PC-9 (cell line): ENCODE results near the gene ATP2B3. TPM values are rescaled to one million over a fixed set of nuclear protein-coding genes. Genes with fewer than 3 reads are reported as not detected.

ENCODE experiments used
- BruUV-seq: library from RNA; stranded (reverse); fragments of 400-500 nt; replicated peaks from 2 replicates; lab custom pipeline; 2021; lab: Mats Ljungman, UMichigan
- CTCF ChIA-PET: fragments of 300-600 bp; sonication (Branson Sonifier 250); formaldehyde crosslinking; loops from one replicate; lab custom pipeline; 2022; ENCODE audit warnings: antibody characterized with exemption; lab: Charles Lee
- POLR2A ChIA-PET: fragments of 300-600 bp; sonication (Branson Sonifier 250); formaldehyde crosslinking; loops from one replicate; lab custom pipeline; 2022; ENCODE audit warnings: antibody characterized with exemption; ENCODE audit not compliant: unreplicated experiment; lab: Charles Lee
- DNase-seq, 2 experiments: peaks; one replicate each; pipeline versions ENCODE4 v3.0.0 to v3.0.0-alpha.2; 2015 to 2022; ENCODE audit warnings: mixed read lengths in 1 of 2
- H2AFZ ChIP-seq: fragments of 200-600 bp; sonication (generic); 2 replicates; pipeline ENCODE4 v1.8.1; 2017; ENCODE audit warnings: antibody characterized with exemption
- H3F3A ChIP-seq: fragments of 200-600 bp; sonication (generic); 2 replicates; pipeline ENCODE4 v1.8.1; 2017; ENCODE audit warnings: antibody characterized with exemption, mild to moderate bottlenecking, low read depth; ENCODE audit not compliant: insufficient read depth
- H3K27ac ChIP-seq: fragments of 200-600 bp; sonication (generic); 2 replicates; pipeline ENCODE4 v1.6.1; 2016; ENCODE audit warnings: mixed run types
- H3K27me3 ChIP-seq: fragments of 200-600 bp; sonication (generic); 2 replicates; pipeline ENCODE4 v1.6.1; 2016; ENCODE audit warnings: low read depth, mixed run types; ENCODE audit not compliant: insufficient read depth
- H3K36me3 ChIP-seq: fragments of 200-600 bp; sonication (generic); 2 replicates; pipeline ENCODE4 v1.6.1; 2016; ENCODE audit warnings: low read depth, mixed run types
- H3K4me1 ChIP-seq: fragments of 200-600 bp; sonication (generic); replicated peaks from 2 replicates; pipeline ENCODE4 v1.6.1; 2016; ENCODE audit warnings: mixed run types; ENCODE audit not compliant: insufficient read depth
- H3K4me2 ChIP-seq: fragments of 200-600 bp; sonication (generic); 2 replicates; pipeline ENCODE4 v1.6.1; 2017; ENCODE audit warnings: mixed run types
- H3K4me3 ChIP-seq: fragments of 200-600 bp; sonication (generic); 2 replicates; pipeline ENCODE4 v1.6.1; 2016; ENCODE audit warnings: mixed run types
- H3K79me2 ChIP-seq: fragments of 200-600 bp; sonication (generic); 2 replicates; pipeline ENCODE4 v1.6.1; 2017; ENCODE audit warnings: low read depth, mixed run types
- H3K9me2 ChIP-seq: fragments of 200-600 bp; sonication (generic); 2 replicates; pipeline ENCODE4 v1.8.1; 2017; ENCODE audit warnings: mild to moderate bottlenecking; ENCODE audit not compliant: insufficient read depth
- H3K9me3 ChIP-seq: fragments of 200-600 bp; sonication (generic); 2 replicates; pipeline ENCODE4 v1.8.1; 2016; ENCODE audit warnings: low read depth; ENCODE audit not compliant: insufficient read depth
- H4K20me1 ChIP-seq: fragments of 200-600 bp; sonication (generic); 2 replicates; pipeline ENCODE4 v1.8.1; 2017; ENCODE audit not compliant: insufficient read depth
- EZH2 ChIP-seq: fragments of 200-600 bp; sonication (generic); IDR thresholded peaks from 2 replicates; pipeline ENCODE4 v1.8.0; 2017; ENCODE audit warnings: antibody characterized with exemption, low read depth
- intact Hi-C: fragments of 100-400 bp; cut with micrococcal nuclease; formaldehyde crosslinking; loops from one replicate; pipeline ENCODE4 v1.10.0; 2022; ENCODE audit not compliant: unreplicated experiment
- total RNA-seq: library from RNA; stranded (reverse); gene quantifications from 2 replicates; pipeline ENCODE4 v1.2.3, GENCODE V29; 2021
- TF ChIP-seq, protein P1 (sequence below): fragments of 200-600 bp; sonication (generic); conservative IDR thresholded peaks from 2 replicates; pipeline ENCODE4 v1.6.1; 2017; ENCODE audit warnings: mixed run types, antibody characterized with exemption, mild to moderate bottlenecking, moderate library complexity

The ATP2B3 gene
- total RNA-seq, 1 experiment from 2014 or later = not detected

DNA sequence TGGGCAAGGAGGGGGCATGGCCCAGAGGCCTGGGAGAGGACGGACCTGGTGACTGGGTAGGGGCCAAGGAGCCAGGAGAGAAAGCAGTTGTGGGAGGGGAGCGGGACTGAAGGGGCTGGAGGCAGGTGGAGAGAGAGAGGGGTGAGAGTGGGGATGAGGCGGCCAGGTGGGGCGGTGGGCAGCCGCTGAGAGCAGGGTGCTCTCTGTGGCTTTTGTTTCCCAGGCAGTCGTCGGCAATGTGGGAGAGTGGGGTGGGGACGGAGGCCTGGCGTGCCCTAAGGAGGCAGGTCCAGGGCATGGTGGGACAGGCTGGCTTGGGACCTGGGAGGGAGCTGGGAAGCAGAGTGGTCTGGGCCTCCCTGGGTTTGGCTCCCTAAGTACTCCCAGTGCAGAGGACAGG is 3.2 kb upstream of the ATP2B3 start:
- Histone ChIP-seq H3K4me3 (no peak overlapping the region), H3K9me3 (no peaks in the 10 kb centered on the region), H3K9me2 (no peaks in the 10 kb centered on the region), H3F3A (no peaks in the 10 kb centered on the region), H3K27me3 (peaks cover 11% of the 10 kb centered on the region; the same call in 1 of the 2 replicates), H3K36me3 (no peaks in the 10 kb centered on the region), H3K4me2 (no peak overlapping the region), H3K79me2 (no peaks in the 10 kb centered on the region), H2AFZ (no peak overlapping the region), H3K4me1 (no peaks in the 10 kb centered on the region), H3K27ac (no peak overlapping the region), H4K20me1 (no peaks in the 10 kb centered on the region)
- POLR2A ChIA-PET = interaction anchor here (0.5 kb wide), 1 partner anchor 551 kb away, joined by 3 read pairs; no protein-coding TSS in a partner anchor
- intact Hi-C loops = no loop called here
- CTCF ChIA-PET = no interaction called here
- TF ChIP-seq, protein P1, sequence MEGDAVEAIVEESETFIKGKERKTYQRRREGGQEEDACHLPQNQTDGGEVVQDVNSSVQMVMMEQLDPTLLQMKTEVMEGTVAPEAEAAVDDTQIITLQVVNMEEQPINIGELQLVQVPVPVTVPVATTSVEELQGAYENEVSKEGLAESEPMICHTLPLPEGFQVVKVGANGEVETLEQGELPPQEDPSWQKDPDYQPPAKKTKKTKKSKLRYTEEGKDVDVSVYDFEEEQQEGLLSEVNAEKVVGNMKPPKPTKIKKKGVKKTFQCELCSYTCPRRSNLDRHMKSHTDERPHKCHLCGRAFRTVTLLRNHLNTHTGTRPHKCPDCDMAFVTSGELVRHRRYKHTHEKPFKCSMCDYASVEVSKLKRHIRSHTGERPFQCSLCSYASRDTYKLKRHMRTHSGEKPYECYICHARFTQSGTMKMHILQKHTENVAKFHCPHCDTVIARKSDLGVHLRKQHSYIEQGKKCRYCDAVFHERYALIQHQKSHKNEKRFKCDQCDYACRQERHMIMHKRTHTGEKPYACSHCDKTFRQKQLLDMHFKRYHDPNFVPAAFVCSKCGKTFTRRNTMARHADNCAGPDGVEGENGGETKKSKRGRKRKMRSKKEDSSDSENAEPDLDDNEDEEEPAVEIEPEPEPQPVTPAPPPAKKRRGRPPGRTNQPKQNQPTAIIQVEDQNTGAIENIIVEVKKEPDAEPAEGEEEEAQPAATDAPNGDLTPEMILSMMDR = no peak
- no peak for TF ChIP-seq EZH2
- DNase-seq = no peak
- no TSS peak for BruUV-seq

DNA sequence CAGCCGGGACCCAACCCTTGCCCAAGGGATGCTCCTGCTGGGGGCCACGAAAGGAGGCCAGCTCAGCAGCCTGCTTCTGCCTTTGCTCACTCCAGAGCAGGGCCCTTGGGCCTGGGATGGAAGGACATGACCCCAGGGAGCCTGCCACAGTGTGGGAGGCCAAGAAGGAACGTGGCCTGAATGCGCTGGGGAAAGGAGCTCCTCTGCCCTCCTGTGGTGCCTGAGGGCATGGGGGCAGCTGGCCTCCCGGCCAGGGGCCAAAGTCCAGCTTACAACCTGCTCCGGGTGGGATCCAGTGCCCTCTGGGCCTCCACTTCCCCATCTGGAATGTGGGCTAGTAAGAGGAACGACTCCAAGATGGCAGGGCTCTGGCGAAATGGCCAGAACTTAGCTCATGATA is 2.0 kb upstream of the ATP2B3 start:
- Histone ChIP-seq H3F3A (no peaks in the 10 kb centered on the region), H3K27me3 (peaks cover 13% of the 10 kb centered on the region), H3K9me3 (no peaks in the 10 kb centered on the region), H3K27ac (no peak overlapping the region), H3K9me2 (no peaks in the 10 kb centered on the region), H3K4me2 (no peak overlapping the region), H3K4me1 (no peaks in the 10 kb centered on the region), H3K4me3 (no peak overlapping the region), H2AFZ (no peak overlapping the region), H4K20me1 (no peaks in the 10 kb centered on the region), H3K36me3 (no peaks in the 10 kb centered on the region), H3K79me2 (no peaks in the 10 kb centered on the region)
- TF ChIP-seq EZH2 = no peak
- TF ChIP-seq, protein P1 = no peak
- no TSS peak for BruUV-seq
- DNase-seq = no peak
- intact Hi-C loops = no loop called here
- ChIA-PET CTCF (interaction anchor here (0.6 kb wide), 1 partner anchor 145 kb away, joined by 3 read pairs; no protein-coding TSS in a partner anchor), POLR2A (no interaction called here)

DNA sequence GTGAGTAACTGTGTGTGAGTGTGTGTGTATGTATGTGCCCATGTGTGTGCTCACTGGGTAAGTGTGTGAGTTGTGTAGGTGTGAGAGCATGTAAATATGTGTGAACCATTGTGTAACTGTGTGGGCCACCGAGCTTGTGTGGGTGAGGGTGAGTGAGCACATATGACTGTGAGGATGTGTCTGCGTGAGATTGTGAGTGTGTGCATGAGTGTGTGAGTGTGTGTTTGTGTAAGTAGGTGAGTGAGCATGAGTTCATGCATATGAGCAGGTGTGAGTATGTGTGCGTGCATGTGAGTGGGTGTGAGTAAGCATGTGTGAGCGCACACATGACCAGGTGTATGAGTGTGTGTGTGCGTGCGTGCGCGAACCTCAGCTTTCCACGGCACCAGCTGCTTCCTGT is 1.4 kb upstream of the ATP2B3 start:
- Histone ChIP-seq H3K9me2 (no peaks in the 10 kb centered on the region), H3K27me3 (peaks cover 18% of the 10 kb centered on the region), H3K9me3 (no peaks in the 10 kb centered on the region), H3K79me2 (no peaks in the 10 kb centered on the region), H2AFZ (no peak overlapping the region), H3K4me1 (no peaks in the 10 kb centered on the region), H3K4me3 (no peak overlapping the region), H3K36me3 (no peaks in the 10 kb centered on the region), H4K20me1 (no peaks in the 10 kb centered on the region), H3K27ac (no peak overlapping the region), H3F3A (no peaks in the 10 kb centered on the region), H3K4me2 (no peak overlapping the region)
- no peak for DNase-seq
- intact Hi-C loops = no loop called here
- BruUV-seq = no TSS peak
- ChIA-PET POLR2A (no interaction called here), CTCF (no interaction called here)
- no peak for TF ChIP-seq EZH2
- TF ChIP-seq, protein P1 = no peak
